SK-N-SH (cell line): ENCODE data around the gene SYNJ2. TPM values are rescaled to one million over a fixed set of nuclear protein-coding genes. Genes with fewer than 3 reads are reported as not detected.

Source experiments
- CTCF ChIA-PET: fragments of 300-600, 350-600 bp; formaldehyde crosslinking; extraction: SDS; loops from one replicate; lab custom pipeline; 2021; lab: Yijun Ruan, JAX
- POLR2A ChIA-PET: fragments of 350-600 bp; sonication (Branson Sonifier 250); formaldehyde crosslinking; extraction: SDS; loops from one replicate; lab custom pipeline; 2020; ENCODE audit warnings: antibody characterized with exemption, inconsistent platforms; lab: Yijun Ruan, JAX
- DNase-seq: peaks from one replicate; pipeline ENCODE4 v3.0.0; 2012
- H2AFZ ChIP-seq: fragments of 200-600 bp; sonication (generic); 2 replicates; pipeline ENCODE4 v1.8.1; 2016; ENCODE audit warnings: antibody characterized with exemption, mild to moderate bottlenecking, low read depth
- H3F3A ChIP-seq: fragments of 200-600 bp; sonication (generic); replicated peaks from 2 replicates; pipeline ENCODE3; 2016; ENCODE audit warnings: antibody characterized with exemption, mild to moderate bottlenecking; ENCODE audit not compliant: insufficient read depth
- H3K27ac ChIP-seq, 2 experiments: fragments of 200-500 bp in 1 of 2; fragments of 200-600 bp in 1 of 2; sonication (Bioruptor generic) in 1 of 2; sonication (generic), shearing (Covaris generic) in 1 of 2; 2 replicates each; pipeline versions ENCODE4 v1.5.1 to v1.6.1; 2014 to 2016; ENCODE audit warnings: low read depth in 2 of 2, inconsistent platforms in 1 of 2, low read length in 1 of 2, mild to moderate bottlenecking in 1 of 2, mixed read lengths in 1 of 2
- H3K27me3 ChIP-seq: fragments of 200-600 bp; sonication (generic), shearing (Covaris generic); 2 replicates; pipeline ENCODE4 v1.6.1; 2016; ENCODE audit warnings: mixed run types; ENCODE audit not compliant: insufficient read depth
- H3K36me3 ChIP-seq, 2 experiments: fragments of 200-500 bp in 1 of 2; fragments of 200-600 bp in 1 of 2; sonication (Bioruptor generic) in 1 of 2; sonication (generic) in 1 of 2; replicated peaks in 1 of 2; 2 replicates each; pipeline versions ENCODE3 to v1.5.1; 2014 to 2016; ENCODE audit warnings: low read length in 1 of 2, mild to moderate bottlenecking in 1 of 2; ENCODE audit not compliant: insufficient read depth in 2 of 2, control insufficient read depth in 1 of 2
- H3K4me1 ChIP-seq, 2 experiments: fragments of 200-500 bp in 1 of 2; fragments of 200-600 bp in 1 of 2; sonication (Bioruptor generic) in 1 of 2; sonication (generic), shearing (Covaris generic) in 1 of 2; 2 replicates each; pipeline versions ENCODE4 v1.5.1 to v1.6.1; 2014 to 2016; ENCODE audit warnings: low read depth in 1 of 2, low read length in 1 of 2, mixed run types in 1 of 2; ENCODE audit not compliant: insufficient read depth in 2 of 2, control insufficient read depth in 1 of 2
- H3K4me2 ChIP-seq: fragments of 200-600 bp; sonication (generic), shearing (Covaris generic); 2 replicates; pipeline ENCODE4 v1.6.1; 2017; ENCODE audit warnings: mixed run types
- H3K4me3 ChIP-seq, 2 experiments: fragments of 200-500 bp in 1 of 2; fragments of 200-600 bp in 1 of 2; sonication (Bioruptor generic) in 1 of 2; sonication (generic), shearing (Covaris generic) in 1 of 2; 2 replicates each; pipeline versions ENCODE4 v1.5.1 to v1.8.1; 2014 to 2016; ENCODE audit warnings: low read depth in 2 of 2, inconsistent platforms in 1 of 2, low read length in 1 of 2, mild to moderate bottlenecking in 1 of 2, mixed read lengths in 1 of 2, moderate library complexity in 1 of 2
- H3K79me2 ChIP-seq: fragments of 200-600 bp; sonication (generic); 2 replicates; pipeline ENCODE4 v1.8.1; 2017; ENCODE audit warnings: mild to moderate bottlenecking; ENCODE audit not compliant: insufficient read depth
- H3K9ac ChIP-seq: fragments of 200-600 bp; sonication (generic); 2 replicates; pipeline ENCODE4 v1.6.1; 2017; ENCODE audit warnings: mixed run types
- H3K9me2 ChIP-seq: fragments of 200-600 bp; sonication (generic); 2 replicates; pipeline ENCODE4 v1.6.1; 2017; ENCODE audit warnings: mixed run types
- H3K9me3 ChIP-seq: fragments of 200-600 bp; sonication (generic); 2 replicates; pipeline ENCODE4 v1.6.1; 2017; ENCODE audit warnings: mixed run types, mild to moderate bottlenecking, moderate library complexity
- H4K20me1 ChIP-seq: fragments of 200-600 bp; sonication (generic); 2 replicates; pipeline ENCODE4 v1.6.1; 2017; ENCODE audit warnings: mild to moderate bottlenecking, mixed run types; ENCODE audit not compliant: insufficient read depth
- ELF1 ChIP-seq: IDR thresholded peaks from 2 replicates; pipeline ENCODE4 v1.4.0; 2012
- EP300 ChIP-seq, 2 experiments: IDR thresholded peaks; 2 replicates each; pipeline versions ENCODE4 v1.4.0 to v1.6.1; 2012; ENCODE audit warnings: borderline replicate concordance in 1 of 2, low read depth in 1 of 2, low read length in 1 of 2
- FOSL2 ChIP-seq: IDR thresholded peaks from 2 replicates; pipeline ENCODE4 v1.4.0; 2012; ENCODE audit warnings: low read depth, mild to moderate bottlenecking, moderate library complexity, borderline replicate concordance
- FOXJ3 ChIP-seq: sonication (generic); formaldehyde crosslinking; IDR thresholded peaks from 2 replicates; pipeline ENCODE4 v1.5.1; 2020; ENCODE audit warnings: mild to moderate bottlenecking, missing genetic modification reagents
- FOXM1 ChIP-seq: IDR thresholded peaks from 2 replicates; pipeline ENCODE4 v1.4.0; 2012; ENCODE audit warnings: low read depth, mild to moderate bottlenecking
- GABPA ChIP-seq: IDR thresholded peaks from 2 replicates; pipeline ENCODE4 v1.4.0; 2012; ENCODE audit warnings: low read depth, mild to moderate bottlenecking
- GATA2 ChIP-seq: sonication (generic); formaldehyde crosslinking; IDR thresholded peaks from 2 replicates; pipeline ENCODE4 v1.5.0; 2020; ENCODE audit warnings: mild to moderate bottlenecking, missing genetic modification reagents
- JUND ChIP-seq: IDR thresholded peaks from 2 replicates; pipeline ENCODE4 v1.4.0; 2012
- MXI1 ChIP-seq: IDR thresholded peaks from 2 replicates; pipeline ENCODE4 v1.6.1; 2012; ENCODE audit warnings: mild to moderate bottlenecking, low read depth, low read length, improper control_type of control experiment
- NFIC ChIP-seq: IDR thresholded peaks from 2 replicates; pipeline ENCODE4 v1.4.0; 2012; ENCODE audit warnings: borderline replicate concordance
- NRF1 ChIP-seq: IDR thresholded peaks from 2 replicates; pipeline ENCODE4 v1.6.1; 2012; ENCODE audit warnings: low read depth, mild to moderate bottlenecking, low read length
- PBX3 ChIP-seq: IDR thresholded peaks from 2 replicates; pipeline ENCODE4; 2012
- POLR2AphosphoS5 ChIP-seq: IDR thresholded peaks from 2 replicates; pipeline ENCODE4 v1.6.1; 2012; ENCODE audit warnings: low read depth, low read length
- RAD21 ChIP-seq: IDR thresholded peaks from 2 replicates; pipeline ENCODE4 v1.6.1; 2012; ENCODE audit warnings: mild to moderate bottlenecking, low read length
- RCOR1 ChIP-seq: fragments of 150-350 bp; IDR thresholded peaks from 2 replicates; pipeline ENCODE4 v1.6.1; 2017; ENCODE audit warnings: antibody characterized with exemption, low read length
- RFX5 ChIP-seq: IDR thresholded peaks from 2 replicates; pipeline ENCODE4 v1.6.1; 2012; ENCODE audit warnings: mild to moderate bottlenecking, improper control_type of control experiment, low read length
- RXRA ChIP-seq: IDR thresholded peaks from 2 replicates; pipeline ENCODE4 v1.4.0; 2012; ENCODE audit warnings: low read depth, mild to moderate bottlenecking, borderline replicate concordance
- SIN3A ChIP-seq: IDR thresholded peaks from 2 replicates; pipeline ENCODE4 v1.6.1; 2012; ENCODE audit warnings: low read depth, mild to moderate bottlenecking, low read length, moderate library complexity, borderline replicate concordance
- SMC3 ChIP-seq: IDR thresholded peaks from 2 replicates; pipeline ENCODE4 v1.6.1; 2012; ENCODE audit warnings: low read depth, low read length, improper control_type of control experiment
- TAF1 ChIP-seq: IDR thresholded peaks from 2 replicates; pipeline ENCODE4 v1.6.1; 2012; ENCODE audit warnings: low read depth, mild to moderate bottlenecking, low read length, moderate library complexity, borderline replicate concordance
- TCF12 ChIP-seq: IDR thresholded peaks from 2 replicates; pipeline ENCODE4 v1.4.0; 2012
- TEAD4 ChIP-seq: IDR thresholded peaks from 2 replicates; pipeline ENCODE4 v1.4.0; 2012; ENCODE audit warnings: mild to moderate bottlenecking, borderline replicate concordance; ENCODE audit not compliant: insufficient read depth
- YY1 ChIP-seq: IDR thresholded peaks from 2 replicates; pipeline ENCODE4 v1.4.0; 2012; ENCODE audit warnings: low read depth, mild to moderate bottlenecking
- WGBS: methylation state at CpG from one replicate; pipeline ENCODE4 v1.1.6; 2017; ENCODE audit warnings: low lambda C conversion rate; 5-methylcytosine and 5-hydroxymethylcytosine counted together
- polyA plus RNA-seq, 3 experiments: library from polyadenylated mRNA; depleted of rRNA; stranded (reverse); fragments of >200 nt; gene quantifications; 2 replicates each; pipeline ENCODE4 v1.2.3, GENCODE V29; 2012
- TF ChIP-seq, protein P1 (sequence below): fragments of 150-350 bp; IDR thresholded peaks from 2 replicates; pipeline ENCODE4 v1.6.1; 2016; ENCODE audit warnings: mild to moderate bottlenecking, low read depth, low read length
- TF ChIP-seq, protein P2 (sequence below): fragments of 200-600 bp; sonication (generic); IDR thresholded peaks from 2 replicates; pipeline ENCODE4 v1.6.1; 2017; ENCODE audit warnings: antibody characterized with exemption, mild to moderate bottlenecking, moderate library complexity
- TF ChIP-seq, protein P3 (sequence below): IDR thresholded peaks from 2 replicates; pipeline ENCODE4 v1.4.0; 2012; ENCODE audit warnings: low read depth, borderline replicate concordance
- TF ChIP-seq, protein P4 (sequence below): IDR thresholded peaks from 2 replicates; pipeline ENCODE4 v1.4.0; 2012; ENCODE audit warnings: low read depth

The SYNJ2 gene
- polyA plus RNA-seq, 1 of the 3 experiments (the other 2 are of a cell fraction) = 40.0 TPM

DNA sequence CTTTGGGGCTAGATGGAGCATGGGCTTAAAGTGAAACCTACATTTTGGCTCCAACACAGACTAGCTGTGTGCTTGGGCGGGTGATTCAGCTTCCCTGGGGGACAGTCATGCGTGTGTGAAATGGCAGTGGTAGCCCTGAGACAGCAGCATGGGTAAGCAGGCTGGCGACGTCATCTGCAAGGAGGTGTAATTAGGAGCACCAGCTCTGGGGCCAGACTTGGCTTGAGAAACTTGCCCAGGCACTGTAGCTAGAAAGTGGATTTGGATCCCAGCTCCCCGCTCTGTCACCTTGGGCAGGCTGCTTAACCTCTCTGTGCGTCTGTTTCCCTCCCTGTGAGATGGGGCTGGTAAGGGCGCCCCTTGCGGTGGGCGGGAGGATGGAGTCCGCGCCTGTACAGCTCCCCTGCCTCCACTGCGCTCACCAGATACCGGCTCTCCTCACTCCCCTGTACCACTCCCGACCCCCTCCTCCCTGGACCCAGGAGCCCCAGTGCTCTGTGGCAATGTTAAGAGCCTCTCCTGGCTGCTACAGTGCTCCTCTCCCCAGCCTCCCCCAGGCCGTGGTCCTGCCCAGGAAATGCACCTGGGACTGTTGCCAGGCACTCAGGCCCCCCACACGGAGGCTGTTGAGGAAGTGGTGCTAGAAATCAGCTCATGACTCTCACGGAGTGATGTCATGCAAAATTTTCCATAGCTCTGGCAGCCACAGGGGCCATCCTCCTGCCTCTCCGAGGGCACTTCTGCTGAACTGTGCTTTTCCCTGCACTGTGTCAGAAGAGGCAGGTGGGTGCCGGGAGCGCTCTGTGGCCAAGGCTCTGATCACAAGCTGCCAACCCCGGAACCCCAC is 44.6 kb downstream of the SYNJ2 start:
- POLR2A ChIA-PET = no interaction called here
- Histone ChIP-seq H3K9me2 (no peaks in the 10 kb centered on the region), H4K20me1 (no peaks in the 10 kb centered on the region), H3K4me2 (peak overlapping the region; percentile 63), H3F3A (peaks cover 61% of the 10 kb centered on the region), H3K4me1 (peaks cover 15 to 30% of the 10 kb centered on the region in 2 experiments; a peak in 3 of 4 replicates), H2AFZ (no peak overlapping the region), H3K27ac (peak overlapping the region; percentile 56 to 96), H3K27me3 (no peaks in the 10 kb centered on the region), H3K79me2 (peaks cover 79% of the 10 kb centered on the region), H3K9me3 (no peaks in the 10 kb centered on the region), H3K36me3 (peaks cover 3 to 17% of the 10 kb centered on the region in 2 experiments), H3K9ac (peak overlapping the region; percentile 70), H3K4me3 (0 out of 4 replicates have a peak overlapping the region, but pooled peaks of 1 of the 2 experiments have one; percentile 0)
- CTCF ChIA-PET = interaction anchor here (0.8 to 1.9 kb wide), 15 partner anchors 10 to 360 kb away, joined by 3 to 10 read pairs (median 4); no protein-coding TSS in a partner anchor
- 12% methylated on average over 7 of the region's 21 CpGs for WGBS
- DNase-seq = peak; percentile 79
- TF ChIP-seq RXRA = peak; percentile 92; the same call in 1 of the 2 replicates
- peak; percentile 66; the same call in 1 of the 2 replicates for TF ChIP-seq FOXM1
- TF ChIP-seq, protein P1, sequence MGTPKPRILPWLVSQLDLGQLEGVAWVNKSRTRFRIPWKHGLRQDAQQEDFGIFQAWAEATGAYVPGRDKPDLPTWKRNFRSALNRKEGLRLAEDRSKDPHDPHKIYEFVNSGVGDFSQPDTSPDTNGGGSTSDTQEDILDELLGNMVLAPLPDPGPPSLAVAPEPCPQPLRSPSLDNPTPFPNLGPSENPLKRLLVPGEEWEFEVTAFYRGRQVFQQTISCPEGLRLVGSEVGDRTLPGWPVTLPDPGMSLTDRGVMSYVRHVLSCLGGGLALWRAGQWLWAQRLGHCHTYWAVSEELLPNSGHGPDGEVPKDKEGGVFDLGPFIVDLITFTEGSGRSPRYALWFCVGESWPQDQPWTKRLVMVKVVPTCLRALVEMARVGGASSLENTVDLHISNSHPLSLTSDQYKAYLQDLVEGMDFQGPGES = no peak
- TF ChIP-seq TEAD4 = no peak; the same call in 1 of the 2 replicates
- peak; percentile 35 for TF ChIP-seq RAD21
- TF ChIP-seq, protein P2, sequence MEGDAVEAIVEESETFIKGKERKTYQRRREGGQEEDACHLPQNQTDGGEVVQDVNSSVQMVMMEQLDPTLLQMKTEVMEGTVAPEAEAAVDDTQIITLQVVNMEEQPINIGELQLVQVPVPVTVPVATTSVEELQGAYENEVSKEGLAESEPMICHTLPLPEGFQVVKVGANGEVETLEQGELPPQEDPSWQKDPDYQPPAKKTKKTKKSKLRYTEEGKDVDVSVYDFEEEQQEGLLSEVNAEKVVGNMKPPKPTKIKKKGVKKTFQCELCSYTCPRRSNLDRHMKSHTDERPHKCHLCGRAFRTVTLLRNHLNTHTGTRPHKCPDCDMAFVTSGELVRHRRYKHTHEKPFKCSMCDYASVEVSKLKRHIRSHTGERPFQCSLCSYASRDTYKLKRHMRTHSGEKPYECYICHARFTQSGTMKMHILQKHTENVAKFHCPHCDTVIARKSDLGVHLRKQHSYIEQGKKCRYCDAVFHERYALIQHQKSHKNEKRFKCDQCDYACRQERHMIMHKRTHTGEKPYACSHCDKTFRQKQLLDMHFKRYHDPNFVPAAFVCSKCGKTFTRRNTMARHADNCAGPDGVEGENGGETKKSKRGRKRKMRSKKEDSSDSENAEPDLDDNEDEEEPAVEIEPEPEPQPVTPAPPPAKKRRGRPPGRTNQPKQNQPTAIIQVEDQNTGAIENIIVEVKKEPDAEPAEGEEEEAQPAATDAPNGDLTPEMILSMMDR = peak; percentile 83
- peak; percentile 82 for TF ChIP-seq ELF1
- peak; percentile 77; the same call in 1 of the 2 replicates for TF ChIP-seq FOSL2
- TF ChIP-seq YY1 = no peak
- TF ChIP-seq POLR2AphosphoS5 = peak; percentile 50; the same call in 1 of the 2 replicates
- TF ChIP-seq, protein P3, sequence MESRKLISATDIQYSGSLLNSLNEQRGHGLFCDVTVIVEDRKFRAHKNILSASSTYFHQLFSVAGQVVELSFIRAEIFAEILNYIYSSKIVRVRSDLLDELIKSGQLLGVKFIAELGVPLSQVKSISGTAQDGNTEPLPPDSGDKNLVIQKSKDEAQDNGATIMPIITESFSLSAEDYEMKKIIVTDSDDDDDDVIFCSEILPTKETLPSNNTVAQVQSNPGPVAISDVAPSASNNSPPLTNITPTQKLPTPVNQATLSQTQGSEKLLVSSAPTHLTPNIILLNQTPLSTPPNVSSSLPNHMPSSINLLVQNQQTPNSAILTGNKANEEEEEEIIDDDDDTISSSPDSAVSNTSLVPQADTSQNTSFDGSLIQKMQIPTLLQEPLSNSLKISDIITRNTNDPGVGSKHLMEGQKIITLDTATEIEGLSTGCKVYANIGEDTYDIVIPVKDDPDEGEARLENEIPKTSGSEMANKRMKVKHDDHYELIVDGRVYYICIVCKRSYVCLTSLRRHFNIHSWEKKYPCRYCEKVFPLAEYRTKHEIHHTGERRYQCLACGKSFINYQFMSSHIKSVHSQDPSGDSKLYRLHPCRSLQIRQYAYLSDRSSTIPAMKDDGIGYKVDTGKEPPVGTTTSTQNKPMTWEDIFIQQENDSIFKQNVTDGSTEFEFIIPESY = peak; percentile 67; the same call in 1 of the 2 replicates
- peak; percentile 98 for TF ChIP-seq NFIC
- TF ChIP-seq FOXJ3 (CRISPR knock-in tag) = no peak
- no peak for TF ChIP-seq RFX5
- TF ChIP-seq EP300 (IDR thresholded peaks at IDR 0.05; ENCODE audit: borderline replicate concordance in 1 of 2, low read depth in 1 of 2, low read length in 1 of 2) = peak in 1 of 2 experiments; percentile 97; a peak in 2 of 4 replicates
- TF ChIP-seq SIN3A = peak; percentile 56; the same call in 1 of the 2 replicates
- TF ChIP-seq TCF12 = peak; percentile 93
- no peak for TF ChIP-seq SMC3
- TF ChIP-seq PBX3 = peak; percentile 76
- TF ChIP-seq JUND = peak; percentile 80
- no peak for TF ChIP-seq NRF1
- TF ChIP-seq MXI1 = no peak
- 0 out of 2 replicates have a peak, but pooled peaks have one; percentile 8 for TF ChIP-seq GABPA
- no peak for TF ChIP-seq TAF1
- TF ChIP-seq RCOR1 = 0 out of 2 replicates have a peak, but pooled peaks have one; percentile 25
- no peak for TF ChIP-seq GATA2 (CRISPR knock-in tag)
- TF ChIP-seq, protein P4, sequence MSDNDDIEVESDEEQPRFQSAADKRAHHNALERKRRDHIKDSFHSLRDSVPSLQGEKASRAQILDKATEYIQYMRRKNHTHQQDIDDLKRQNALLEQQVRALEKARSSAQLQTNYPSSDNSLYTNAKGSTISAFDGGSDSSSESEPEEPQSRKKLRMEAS = peak; percentile 90
